ENCODE results near the gene HMGN1. TPM values are rescaled to one million over a fixed set of nuclear protein-coding genes. Genes with fewer than 3 reads are reported as not detected.

Gene HMGN1
- total RNA-seq, 4 donors from 2014 or later: 58.4 to 82.2 (median 59.6) TPM

DNA sequence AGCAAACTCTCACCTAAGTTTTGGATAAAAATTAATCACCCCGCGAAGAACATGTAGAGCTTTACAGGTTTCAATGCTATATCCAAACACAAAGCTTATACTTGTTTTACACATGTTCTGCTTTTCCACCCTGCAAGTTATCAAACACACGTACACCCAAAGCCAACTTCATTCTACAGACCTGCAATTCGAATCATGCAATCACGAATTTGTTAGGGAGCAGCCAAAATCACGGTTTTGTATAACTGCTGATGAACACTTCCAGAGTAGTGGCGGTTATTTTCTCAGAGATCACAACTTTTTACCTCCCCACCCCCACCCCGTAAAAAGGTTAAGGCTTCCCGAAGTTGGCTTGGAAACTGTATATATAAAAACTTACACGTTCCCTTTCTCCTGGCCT lies 1.4 kb downstream of the HMGN1 start:
- Histone ChIP-seq H3K4me1 (peaks cover 0 to 29% (median 19%) of the 10 kb centered on the region in 4 donors), H3K27ac (peak overlapping the region; percentile 85 to 97 (median 90)), H3K27me3 (no peaks in the 10 kb centered on the region), H3K9me3 (no peaks in the 10 kb centered on the region), H3K36me3 (peaks cover 0 to 10% (median 4%) of the 10 kb centered on the region in 3 donors), H3K4me3 (peak overlapping the region; percentile 65 to 97 (median 68))
- 18 to 19% methylated on average over 10 of the region's 10 CpGs for WGBS, 2 donors
- no peak for DNase-seq (ENCODE audit: low spot score in 2 of 2)
- TF ChIP-seq, protein P1, sequence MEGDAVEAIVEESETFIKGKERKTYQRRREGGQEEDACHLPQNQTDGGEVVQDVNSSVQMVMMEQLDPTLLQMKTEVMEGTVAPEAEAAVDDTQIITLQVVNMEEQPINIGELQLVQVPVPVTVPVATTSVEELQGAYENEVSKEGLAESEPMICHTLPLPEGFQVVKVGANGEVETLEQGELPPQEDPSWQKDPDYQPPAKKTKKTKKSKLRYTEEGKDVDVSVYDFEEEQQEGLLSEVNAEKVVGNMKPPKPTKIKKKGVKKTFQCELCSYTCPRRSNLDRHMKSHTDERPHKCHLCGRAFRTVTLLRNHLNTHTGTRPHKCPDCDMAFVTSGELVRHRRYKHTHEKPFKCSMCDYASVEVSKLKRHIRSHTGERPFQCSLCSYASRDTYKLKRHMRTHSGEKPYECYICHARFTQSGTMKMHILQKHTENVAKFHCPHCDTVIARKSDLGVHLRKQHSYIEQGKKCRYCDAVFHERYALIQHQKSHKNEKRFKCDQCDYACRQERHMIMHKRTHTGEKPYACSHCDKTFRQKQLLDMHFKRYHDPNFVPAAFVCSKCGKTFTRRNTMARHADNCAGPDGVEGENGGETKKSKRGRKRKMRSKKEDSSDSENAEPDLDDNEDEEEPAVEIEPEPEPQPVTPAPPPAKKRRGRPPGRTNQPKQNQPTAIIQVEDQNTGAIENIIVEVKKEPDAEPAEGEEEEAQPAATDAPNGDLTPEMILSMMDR (IDR thresholded peaks at IDR 0.05): no peak
- TF ChIP-seq POLR2A (IDR thresholded peaks at IDR 0.05) (no peak), EP300 (IDR thresholded peaks at IDR 0.05) (no peak)

DNA sequence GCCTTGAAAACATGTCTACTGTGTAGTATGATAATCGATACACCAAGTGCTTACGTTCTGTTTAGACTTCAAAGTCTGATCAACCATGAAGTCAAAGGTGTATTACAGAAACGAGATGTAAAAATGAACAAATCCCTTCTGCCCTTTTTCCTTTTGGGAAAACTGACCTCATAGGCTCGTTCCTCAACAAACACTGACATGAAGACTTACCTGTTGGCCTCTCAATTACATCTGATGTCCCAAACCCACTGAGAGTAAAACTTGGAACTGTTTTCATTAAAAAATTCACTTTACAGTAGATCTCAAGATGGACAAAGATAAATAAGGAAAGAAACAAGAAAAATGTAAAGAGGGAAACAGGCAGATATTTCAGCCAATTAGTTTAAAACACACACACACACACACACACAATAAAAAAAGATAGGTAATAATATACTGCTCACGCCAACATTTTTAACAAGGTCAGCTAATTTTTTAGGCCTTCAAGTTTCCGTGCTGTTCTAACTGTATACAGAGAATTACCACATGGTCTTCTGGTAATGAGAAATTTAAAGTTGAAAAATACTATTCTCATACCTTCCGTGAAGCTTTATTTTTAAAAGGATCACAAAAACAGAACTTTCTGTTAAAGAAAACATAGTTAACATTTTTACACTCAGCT lies 2.1 kb downstream of the HMGN1 start:
- 50 to 57% methylated on average over 7 of the region's 7 CpGs for WGBS, 2 donors
- DNase-seq (ENCODE audit: low spot score in 2 of 2): no peak
- H3K36me3 ChIP-seq: peaks cover 0 to 14% (median 4%) of the 10 kb centered on the region in 3 donors
- H3K27ac ChIP-seq: no peak overlapping the region
- H3K4me1 ChIP-seq: peaks cover 0 to 29% (median 19%) of the 10 kb centered on the region in 4 donors
- H3K4me3 ChIP-seq: no peak overlapping the region
- TF ChIP-seq EP300 (IDR thresholded peaks at IDR 0.05): no peak
- TF ChIP-seq, protein P1 (IDR thresholded peaks at IDR 0.05): no peak
- no peak for TF ChIP-seq POLR2A (IDR thresholded peaks at IDR 0.05)
- no peaks in the 10 kb centered on the region for H3K27me3 ChIP-seq
- H3K9me3 ChIP-seq: no peaks in the 10 kb centered on the region

DNA sequence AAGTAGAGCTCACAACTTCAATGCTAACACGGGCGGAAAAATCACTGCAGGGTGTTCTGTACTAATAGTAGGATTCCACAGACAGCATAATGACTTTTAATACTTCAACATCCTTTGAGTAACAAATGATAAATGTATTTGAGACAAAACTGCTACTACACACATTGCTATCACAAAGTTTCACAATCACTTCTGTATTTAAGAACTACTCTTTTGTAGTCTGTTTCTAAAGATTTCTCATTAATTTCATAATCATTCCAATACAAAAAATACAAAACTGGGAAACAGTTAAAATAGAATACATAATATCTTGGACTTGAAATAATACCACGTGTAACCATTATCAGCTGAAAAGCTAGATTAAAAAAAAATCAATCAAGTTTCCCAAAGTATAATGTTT lies 2.7 kb downstream of the HMGN1 start:
- H3K4me1 ChIP-seq: peaks cover 0 to 29% (median 19%) of the 10 kb centered on the region in 4 donors
- TF ChIP-seq EP300 (IDR thresholded peaks at IDR 0.05): no peak
- TF ChIP-seq, protein P1 (IDR thresholded peaks at IDR 0.05): no peak
- TF ChIP-seq POLR2A (IDR thresholded peaks at IDR 0.05): no peak
- H3K4me3 ChIP-seq: no peak overlapping the region
- no peaks in the 10 kb centered on the region for H3K27me3 ChIP-seq
- H3K9me3 ChIP-seq: no peaks in the 10 kb centered on the region
- DNase-seq (ENCODE audit: low spot score in 2 of 2): no peak
- H3K27ac ChIP-seq: no peak overlapping the region
- H3K36me3 ChIP-seq: peaks cover 0 to 20% (median 4%) of the 10 kb centered on the region in 3 donors
- 37 to 44% methylated on average over 3 of the region's 3 CpGs for WGBS, 2 donors

DNA sequence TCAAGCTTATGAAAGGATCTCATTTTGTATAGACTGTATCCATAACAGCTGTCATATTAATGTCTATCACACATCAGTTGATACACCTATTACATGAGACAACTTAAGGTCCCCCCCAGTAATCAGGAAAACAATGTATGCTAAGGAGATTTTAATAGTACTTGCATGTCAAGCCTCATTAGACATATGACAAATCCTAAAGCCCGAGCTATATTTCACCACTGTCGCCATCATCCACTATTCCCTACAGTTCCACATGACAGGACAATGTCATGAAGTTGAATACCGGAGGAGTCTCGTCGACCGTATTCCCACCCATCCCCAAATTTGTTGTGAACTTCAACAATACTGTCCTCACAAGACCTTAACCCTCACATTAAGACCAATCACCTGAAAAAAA lies 3.4 kb downstream of the HMGN1 start:
- DNase-seq (ENCODE audit: low spot score in 2 of 2): no peak
- Histone ChIP-seq H3K4me3 (no peak overlapping the region), H3K4me1 (peaks cover 0 to 29% (median 19%) of the 10 kb centered on the region in 4 donors), H3K27ac (no peak overlapping the region), H3K27me3 (no peaks in the 10 kb centered on the region), H3K36me3 (peaks cover 0 to 28% (median 4%) of the 10 kb centered on the region in 3 donors), H3K9me3 (no peaks in the 10 kb centered on the region)
- 83 to 91% methylated on average over 6 of the region's 6 CpGs for WGBS, 2 donors
- TF ChIP-seq, protein P1 (IDR thresholded peaks at IDR 0.05): no peak
- TF ChIP-seq EP300 (IDR thresholded peaks at IDR 0.05) (no peak), POLR2A (IDR thresholded peaks at IDR 0.05) (no peak)

- H3K4me3 ChIP-seq: no peak overlapping the region
- H3K27ac ChIP-seq: no peak overlapping the region
- 88 to 91% methylated on average over 5 of the region's 5 CpGs for WGBS, 2 donors
- no peaks in the 10 kb centered on the region for H3K27me3 ChIP-seq
- TF ChIP-seq EP300 (IDR thresholded peaks at IDR 0.05) (no peak), POLR2A (IDR thresholded peaks at IDR 0.05) (no peak)
- TF ChIP-seq, protein P1 (IDR thresholded peaks at IDR 0.05): no peak
- peaks cover 0 to 29% (median 18%) of the 10 kb centered on the region in 4 donors for H3K4me1 ChIP-seq
- H3K9me3 ChIP-seq: no peaks in the 10 kb centered on the region
- no peak for DNase-seq (ENCODE audit: low spot score in 2 of 2)
- peaks cover 0 to 28% (median 4%) of the 10 kb centered on the region in 3 donors for H3K36me3 ChIP-seq
These were observed 4.0 kb downstream of the HMGN1 start for GRCh38 chr21:39344848-39345247.
